Memory B cell (primary cell): ENCODE results near the gene TRIM68.
A peak's percentile ranks its signal among the peaks of the same experiment; 100 is the strongest.

Experiments used
- ATAC-seq: fragments of 150-1000 bp; cut with Tn5 transposase; 2 replicates; pipeline ENCODE4 v1.10.0; 2021; ENCODE audit warnings: low read depth, mild to moderate bottlenecking, moderate library complexity
- DNase-seq, 2 donors: peaks; one replicate each; pipeline ENCODE4 v3.0.0; 2022; ENCODE audit warnings: low spot score in 2 of 2
- H3K27ac Mint-ChIP-seq: one replicate; pipeline ENCODE4 v1.8.0; 2022; ENCODE audit warnings: mild to moderate bottlenecking, moderate library complexity, mixed read lengths
- H3K27me3 Mint-ChIP-seq: one replicate; pipeline ENCODE4 v1.8.0; 2022; ENCODE audit warnings: mixed read lengths
- H3K36me3 Mint-ChIP-seq: one replicate; pipeline ENCODE4 v1.8.0; 2022; ENCODE audit warnings: mild to moderate bottlenecking, mixed read lengths
- H3K4me1 Mint-ChIP-seq: one replicate; pipeline ENCODE4 v1.8.0; 2022; ENCODE audit warnings: mixed read lengths
- H3K4me3 Mint-ChIP-seq: one replicate; pipeline ENCODE4 v1.8.0; 2022; ENCODE audit warnings: mild to moderate bottlenecking, moderate library complexity, mixed read lengths
- H3K9me3 Mint-ChIP-seq: one replicate; pipeline ENCODE4 v1.8.0; 2022; ENCODE audit warnings: mixed read lengths

The TRIM68 gene

DNA sequence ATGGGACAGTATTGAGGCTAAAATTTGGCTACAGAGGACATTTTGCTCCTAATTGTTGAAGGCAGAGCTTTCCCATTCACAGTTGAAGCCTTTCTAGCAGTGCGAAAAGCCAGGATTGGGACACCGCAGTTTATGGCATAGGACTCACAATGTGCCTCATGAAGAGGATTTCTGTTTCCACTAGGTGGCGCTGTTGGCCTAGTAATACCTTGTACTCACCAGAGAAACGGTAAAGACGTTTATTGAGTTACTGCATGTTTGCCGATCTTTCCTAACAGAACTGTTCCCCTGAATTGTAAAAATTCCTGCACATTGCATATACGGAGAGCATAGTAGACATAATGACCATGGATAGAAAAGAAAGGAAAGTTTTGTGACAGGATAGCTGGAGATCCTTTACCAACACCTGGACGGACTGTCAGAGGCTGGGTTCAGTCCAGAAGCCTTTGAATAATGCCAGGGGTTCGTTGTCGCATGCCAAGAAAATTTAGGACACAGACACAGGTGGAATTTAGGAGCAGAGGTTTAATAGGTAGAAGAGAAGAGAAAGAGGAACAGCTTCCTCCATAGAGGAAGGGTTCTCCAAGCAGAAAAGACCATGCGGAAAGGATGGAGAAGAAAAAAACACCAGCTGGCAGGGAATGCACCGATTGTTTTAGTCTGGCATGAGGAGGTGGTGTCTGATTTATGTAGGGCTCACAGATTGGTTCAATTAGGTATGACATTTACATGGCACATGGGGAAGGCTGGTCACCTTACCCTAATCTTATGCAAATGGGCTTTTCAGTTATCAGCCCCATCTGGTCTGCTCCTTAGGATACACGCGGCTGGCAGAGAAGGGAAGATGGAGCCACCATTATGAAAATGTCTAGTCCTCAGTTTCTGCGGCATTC, 18.4 kb upstream of the TRIM68 start:
- Mint-ChIP-seq H3K4me3 (no peak overlapping the region), H3K4me1 (no peaks in the 10 kb centered on the region), H3K9me3 (peaks cover 7% of the 10 kb centered on the region), H3K27ac (no peak overlapping the region), H3K36me3 (peaks cover 8% of the 10 kb centered on the region), H3K27me3 (peaks cover 20% of the 10 kb centered on the region)
- peak; percentile 17 to 20 for DNase-seq
- ATAC-seq = no peak

DNA sequence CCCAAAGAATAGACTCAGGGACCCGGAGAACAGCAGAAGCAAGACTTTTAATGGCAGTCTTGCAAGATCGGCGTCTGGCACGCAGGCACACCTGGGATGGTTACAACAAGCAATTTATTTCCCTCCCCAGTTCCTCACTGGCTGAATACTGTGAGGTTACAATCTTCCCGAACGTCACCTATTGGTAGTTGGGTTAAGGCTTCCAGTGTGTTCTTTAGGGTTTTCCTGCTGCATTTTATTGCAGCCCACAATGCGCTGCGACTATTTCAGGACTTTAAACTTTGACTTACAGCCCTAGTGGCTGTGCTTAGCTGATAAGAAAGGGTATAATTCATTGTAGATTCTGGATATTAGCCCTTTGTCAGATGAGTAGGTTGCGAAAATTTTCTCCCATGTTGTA, 11.5 kb upstream of the TRIM68 start:
- no peak for DNase-seq
- Mint-ChIP-seq H3K9me3 (peaks cover 2% of the 10 kb centered on the region), H3K4me3 (no peak overlapping the region), H3K27ac (no peak overlapping the region), H3K4me1 (peaks cover 2% of the 10 kb centered on the region), H3K27me3 (peaks cover 5% of the 10 kb centered on the region), H3K36me3 (no peaks in the 10 kb centered on the region)
- no peak for ATAC-seq

DNA sequence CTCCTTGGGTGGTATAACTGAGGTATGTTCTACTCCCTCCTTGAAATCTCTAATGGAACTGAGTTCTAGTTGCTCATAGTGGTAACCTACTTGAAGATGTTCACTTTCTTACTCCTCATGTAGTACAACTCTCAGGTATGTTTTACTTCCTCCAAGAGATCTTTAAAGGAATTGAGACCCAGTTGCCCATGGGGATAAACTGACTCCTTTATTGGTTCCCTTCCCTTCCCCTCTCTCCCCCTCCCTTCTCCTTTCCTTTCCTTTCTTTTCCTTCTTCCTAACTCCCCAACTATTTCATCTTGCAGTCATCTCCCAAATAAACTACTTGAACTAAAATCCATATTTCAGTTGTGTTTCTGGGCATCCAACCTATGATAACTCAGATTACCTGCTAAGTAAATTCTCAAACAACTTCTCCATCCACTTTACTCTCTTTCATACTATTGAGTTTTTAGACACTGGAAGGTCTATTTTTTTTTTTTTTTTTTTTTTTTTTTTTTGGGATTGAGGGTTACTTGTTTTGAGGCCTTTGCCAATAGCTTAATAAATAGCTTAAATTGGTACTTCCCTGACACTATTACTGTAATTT, 7.9 kb upstream of the TRIM68 start:
- no peak for DNase-seq
- ATAC-seq = no peak
- H3K9me3 Mint-ChIP-seq = peaks cover 2% of the 10 kb centered on the region
- peaks cover 5% of the 10 kb centered on the region for H3K27me3 Mint-ChIP-seq
- peaks cover 2% of the 10 kb centered on the region for H3K4me1 Mint-ChIP-seq
- H3K4me3 Mint-ChIP-seq = no peak overlapping the region
- no peaks in the 10 kb centered on the region for H3K36me3 Mint-ChIP-seq
- H3K27ac Mint-ChIP-seq = no peak overlapping the region

DNA sequence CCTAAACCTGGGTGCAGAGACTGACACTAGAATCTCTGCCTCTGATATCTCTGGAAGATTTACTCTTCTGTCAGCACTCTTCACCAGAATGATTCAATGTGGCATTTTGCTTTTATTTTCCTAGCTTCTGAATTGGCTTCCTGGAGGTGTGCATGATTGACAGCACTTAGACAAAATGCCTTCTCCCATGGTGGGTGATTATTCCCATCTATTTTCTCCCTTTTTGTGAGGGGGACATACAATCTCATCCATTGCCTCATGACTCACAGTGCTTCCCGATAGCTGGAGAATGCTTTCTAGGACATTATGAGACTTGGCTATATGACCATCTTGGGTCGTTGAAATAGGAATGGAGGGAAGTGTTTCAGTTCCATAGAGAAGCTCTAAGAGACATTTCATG, 4.0 kb upstream of the TRIM68 start:
- no peak overlapping the region for H3K27ac Mint-ChIP-seq
- no peaks in the 10 kb centered on the region for H3K36me3 Mint-ChIP-seq
- H3K4me3 Mint-ChIP-seq = no peak overlapping the region
- peaks cover 20% of the 10 kb centered on the region for H3K4me1 Mint-ChIP-seq
- H3K9me3 Mint-ChIP-seq = peaks cover 2% of the 10 kb centered on the region
- peaks cover 2% of the 10 kb centered on the region for H3K27me3 Mint-ChIP-seq
- no peak for ATAC-seq
- no peak for DNase-seq

DNA sequence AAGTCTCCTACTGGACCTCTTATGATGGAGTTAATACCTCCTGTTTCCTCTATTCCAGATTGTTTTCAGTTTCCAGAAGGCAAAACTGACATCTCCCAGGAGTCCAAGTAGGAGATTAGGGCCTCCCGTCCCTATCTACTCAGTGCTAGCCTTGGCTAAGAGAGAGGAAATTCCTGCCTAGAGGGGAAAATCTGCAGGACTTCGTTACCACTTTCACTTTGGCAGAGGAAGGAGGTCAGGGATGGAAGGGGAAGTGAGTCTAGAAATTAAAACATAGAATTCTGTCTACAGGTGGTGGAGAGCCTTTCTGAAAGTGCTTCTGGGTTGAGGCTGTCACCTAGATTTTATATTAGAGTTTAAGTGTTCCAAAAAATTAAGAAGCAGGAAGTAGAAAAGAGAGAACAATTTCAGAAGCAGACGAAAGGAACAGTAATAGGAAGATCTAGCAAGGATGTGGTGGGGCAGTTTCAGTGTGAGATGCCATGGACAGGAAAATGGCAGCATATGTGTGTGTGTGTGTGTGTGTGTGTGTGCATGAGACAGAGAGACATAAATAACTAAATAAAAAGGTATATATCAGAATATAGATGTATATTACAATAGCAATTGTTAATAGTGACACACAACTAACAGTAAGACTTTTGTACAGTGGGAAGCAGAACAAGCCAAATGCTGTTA, 2.4 kb upstream of the TRIM68 start:
- H3K27ac Mint-ChIP-seq = peak overlapping the region; percentile 94
- ATAC-seq = no peak
- peaks cover 21% of the 10 kb centered on the region for H3K4me1 Mint-ChIP-seq
- no peaks in the 10 kb centered on the region for H3K27me3 Mint-ChIP-seq
- H3K4me3 Mint-ChIP-seq = peak overlapping the region; percentile 64
- no peak for DNase-seq
- H3K9me3 Mint-ChIP-seq = no peaks in the 10 kb centered on the region
- no peaks in the 10 kb centered on the region for H3K36me3 Mint-ChIP-seq

DNA sequence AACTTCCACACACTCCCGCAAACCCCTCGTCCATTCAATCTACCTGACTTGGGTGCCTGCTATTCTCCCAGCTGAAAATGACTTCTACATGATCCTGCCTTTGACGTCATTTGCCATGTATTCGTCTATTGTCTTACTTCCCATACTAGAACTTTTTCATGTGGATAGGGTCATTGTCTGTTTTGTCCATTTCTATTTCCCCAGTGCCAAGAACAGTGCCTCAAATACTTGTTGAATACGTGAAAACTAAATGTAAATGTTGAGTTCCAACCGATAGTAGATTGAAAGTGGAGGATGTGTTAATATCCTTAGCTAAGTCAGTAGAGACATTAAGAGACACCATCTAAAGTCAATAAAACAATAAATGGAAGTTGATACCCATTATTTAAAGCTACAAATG, 935 bp downstream of the TRIM68 start:
- peaks cover 21% of the 10 kb centered on the region for H3K4me1 Mint-ChIP-seq
- H3K27ac Mint-ChIP-seq = peak overlapping the region; percentile 94
- no peaks in the 10 kb centered on the region for H3K9me3 Mint-ChIP-seq
- DNase-seq (no peak), ATAC-seq (no peak)
- peaks cover 19% of the 10 kb centered on the region for H3K36me3 Mint-ChIP-seq
- H3K27me3 Mint-ChIP-seq = no peaks in the 10 kb centered on the region
- peak overlapping the region; percentile 97 for H3K4me3 Mint-ChIP-seq

DNA sequence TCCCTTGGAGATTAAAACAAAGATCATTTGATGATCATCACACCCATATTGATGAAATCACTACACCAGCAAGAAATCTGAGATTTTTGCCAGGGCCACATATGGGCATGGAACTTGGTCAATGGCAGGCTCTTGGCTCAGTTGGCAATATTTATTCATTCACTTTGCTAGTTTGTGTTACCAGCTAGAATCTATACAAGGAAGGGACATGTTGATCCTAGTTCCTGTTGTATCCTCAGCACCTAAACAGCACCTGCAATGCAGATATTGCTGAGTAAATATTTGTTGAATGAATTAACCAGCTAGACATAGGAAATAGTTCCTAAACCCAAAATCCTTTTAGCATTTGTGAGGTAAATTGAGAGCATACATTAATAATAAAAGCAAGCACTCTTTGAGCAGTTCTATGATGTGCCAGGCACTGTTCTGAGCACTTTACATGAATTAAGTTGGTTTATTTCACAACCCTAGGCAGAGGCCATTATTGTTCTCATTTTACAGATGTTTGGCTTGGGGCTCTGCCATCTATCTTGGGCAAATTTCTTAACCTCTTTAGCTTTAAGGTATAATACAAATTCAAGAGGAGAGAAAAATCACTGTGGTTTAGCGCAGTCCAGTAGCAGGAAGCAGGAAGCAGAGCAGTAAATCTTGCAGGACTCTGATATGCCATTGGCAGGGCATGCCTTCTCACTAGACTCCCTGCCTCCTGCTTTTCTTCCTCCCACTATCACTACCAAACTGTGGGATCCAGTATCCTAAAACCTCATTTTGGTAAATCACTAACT, 1.6 kb downstream of the TRIM68 start:
- H3K27ac Mint-ChIP-seq = no peak overlapping the region
- H3K4me1 Mint-ChIP-seq = peaks cover 21% of the 10 kb centered on the region
- no peak for ATAC-seq
- no peaks in the 10 kb centered on the region for H3K9me3 Mint-ChIP-seq
- no peaks in the 10 kb centered on the region for H3K27me3 Mint-ChIP-seq
- no peak for DNase-seq
- H3K36me3 Mint-ChIP-seq = peaks cover 23% of the 10 kb centered on the region
- H3K4me3 Mint-ChIP-seq = peak overlapping the region; percentile 97

DNA sequence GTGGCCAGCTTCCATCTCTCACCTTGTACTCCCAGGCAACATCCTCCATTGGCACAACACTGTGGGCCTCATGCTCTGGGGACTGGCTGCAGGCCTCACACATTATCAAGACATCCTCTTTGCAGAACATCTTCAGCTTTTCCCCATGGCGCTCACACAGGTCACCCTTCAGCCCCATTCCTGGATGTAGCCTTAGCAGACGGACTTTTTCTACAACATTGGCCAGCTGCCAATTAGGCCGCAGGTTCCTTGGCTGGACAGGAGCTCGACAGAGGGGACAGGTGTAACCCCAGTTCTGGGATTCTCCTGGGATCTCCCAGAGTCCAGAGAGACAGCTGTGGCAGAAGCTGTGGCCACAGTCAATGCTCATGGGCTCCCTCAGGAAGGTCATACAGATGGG, 3.0 kb downstream of the TRIM68 start:
- Mint-ChIP-seq H3K9me3 (no peaks in the 10 kb centered on the region), H3K4me3 (no peak overlapping the region), H3K36me3 (peaks cover 33% of the 10 kb centered on the region), H3K4me1 (peaks cover 14% of the 10 kb centered on the region), H3K27ac (no peak overlapping the region), H3K27me3 (no peaks in the 10 kb centered on the region)
- ATAC-seq (no peak), DNase-seq (no peak)

DNA sequence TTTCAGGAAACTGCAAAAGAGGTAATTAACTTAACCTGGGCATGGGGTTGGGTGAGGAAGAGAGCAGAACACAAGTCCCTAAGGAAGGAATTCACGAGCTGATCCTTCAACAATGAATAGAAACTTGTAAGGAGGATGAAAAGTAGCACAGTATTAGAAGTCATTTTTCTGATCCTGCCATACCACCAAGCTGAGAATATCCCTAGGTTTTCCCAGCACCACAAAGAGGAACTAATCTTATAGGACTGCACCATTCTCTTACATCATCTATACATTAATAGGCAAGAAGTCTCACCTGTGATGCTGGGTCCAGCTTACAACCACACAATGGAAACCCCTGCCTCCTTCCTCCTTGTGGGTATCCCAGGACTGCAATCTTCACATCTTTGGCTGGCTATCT, 14.3 kb downstream of the TRIM68 start, which contains the start of gene OR52I1:
OR52I1 (plus strand) TSS at position 301 of the 400 bp plus-strand sequence; CDS start at position 301, 0 bp downstream.
- no peak within 1 kb of the TSS for H3K27ac Mint-ChIP-seq
- no peaks in the 10 kb centered on the region for H3K4me1 Mint-ChIP-seq
- H3K27me3 Mint-ChIP-seq = no peaks in the 10 kb centered on the region
- no peak for DNase-seq
- peaks cover 16% of the 10 kb centered on the region for H3K36me3 Mint-ChIP-seq
- no peak within 1 kb of the TSS for H3K4me3 Mint-ChIP-seq
- ATAC-seq = no peak
- no peaks in the 10 kb centered on the region for H3K9me3 Mint-ChIP-seq

DNA sequence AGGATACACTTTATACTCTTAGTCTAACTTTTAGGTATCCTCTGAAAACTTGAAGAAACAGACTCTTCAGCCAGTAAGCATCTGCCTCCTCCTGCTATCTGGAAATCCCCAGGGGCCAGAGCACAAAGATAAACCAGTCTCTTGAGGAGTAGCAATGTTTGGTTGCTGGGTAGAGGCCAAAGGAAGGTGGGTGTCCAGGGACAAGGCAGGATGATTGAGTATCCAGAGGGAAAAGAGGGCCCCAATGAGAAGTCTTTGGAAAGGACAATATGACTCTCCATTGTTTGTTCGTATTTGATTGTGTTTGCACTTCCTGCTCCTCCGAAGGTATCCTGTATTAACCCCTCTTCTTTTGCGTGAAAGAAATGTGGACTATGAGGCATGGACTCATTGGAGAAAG, 19.0 kb downstream of the TRIM68 start:
- Mint-ChIP-seq H3K4me3 (no peak overlapping the region), H3K36me3 (no peaks in the 10 kb centered on the region), H3K27ac (no peak overlapping the region), H3K4me1 (no peaks in the 10 kb centered on the region), H3K9me3 (no peaks in the 10 kb centered on the region), H3K27me3 (peaks cover 9% of the 10 kb centered on the region)
- DNase-seq (no peak), ATAC-seq (no peak)

DNA sequence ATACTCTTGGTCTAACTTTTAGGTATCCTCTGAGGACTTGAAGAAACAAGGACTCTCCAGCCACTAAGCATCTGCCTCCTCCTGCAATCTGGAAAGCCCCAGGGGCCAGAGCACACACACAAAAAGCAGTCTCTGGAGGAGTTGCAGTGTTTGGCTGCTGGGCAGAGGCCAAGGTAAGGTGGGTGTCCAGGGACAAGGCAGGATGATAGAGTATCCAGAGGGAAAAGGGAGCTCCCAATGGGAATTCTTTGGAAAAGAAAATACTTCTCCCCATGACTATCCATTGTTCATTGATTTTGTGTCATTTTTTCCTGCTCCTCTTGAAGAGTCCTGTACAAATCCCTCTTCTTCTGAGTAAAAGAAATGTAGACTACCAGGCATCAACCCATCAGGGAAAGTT, 26.6 kb downstream of the TRIM68 start, which contains the start of gene OR52I2:
OR52I2 (plus strand) TSS at position 301 of the 400 bp plus-strand sequence.
- no peak for ATAC-seq
- no peaks in the 10 kb centered on the region for H3K9me3 Mint-ChIP-seq
- H3K27ac Mint-ChIP-seq = no peak within 1 kb of the TSS
- no peaks in the 10 kb centered on the region for H3K4me1 Mint-ChIP-seq
- no peak within 1 kb of the TSS for H3K4me3 Mint-ChIP-seq
- H3K27me3 Mint-ChIP-seq = peaks cover 13% of the 10 kb centered on the region
- no peaks in the 10 kb centered on the region for H3K36me3 Mint-ChIP-seq
- DNase-seq = no peak

DNA sequence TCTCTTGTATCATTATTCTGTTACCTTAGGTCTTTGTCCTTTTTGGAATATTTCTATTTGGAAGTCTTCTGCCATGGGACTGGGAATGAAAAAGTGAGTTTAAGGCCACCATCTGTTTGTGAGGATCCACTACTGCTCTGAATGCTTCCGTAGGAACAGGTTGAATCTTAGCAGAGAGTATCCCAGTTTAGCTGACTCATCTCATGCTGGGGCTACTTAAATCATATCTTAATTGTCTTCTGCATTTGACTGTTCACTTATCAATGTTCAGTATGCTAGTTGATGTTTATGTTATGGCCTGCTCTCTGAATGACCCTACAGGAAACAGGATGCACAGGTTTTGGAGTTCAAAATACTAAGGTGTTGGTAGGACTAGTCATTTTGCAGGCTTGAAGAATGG, 27.9 kb downstream of the TRIM68 start:
- Mint-ChIP-seq H3K27ac (no peak overlapping the region), H3K36me3 (no peaks in the 10 kb centered on the region), H3K9me3 (no peaks in the 10 kb centered on the region), H3K4me3 (no peak overlapping the region), H3K27me3 (peaks cover 15% of the 10 kb centered on the region), H3K4me1 (no peaks in the 10 kb centered on the region)
- no peak for ATAC-seq
- no peak for DNase-seq

DNA sequence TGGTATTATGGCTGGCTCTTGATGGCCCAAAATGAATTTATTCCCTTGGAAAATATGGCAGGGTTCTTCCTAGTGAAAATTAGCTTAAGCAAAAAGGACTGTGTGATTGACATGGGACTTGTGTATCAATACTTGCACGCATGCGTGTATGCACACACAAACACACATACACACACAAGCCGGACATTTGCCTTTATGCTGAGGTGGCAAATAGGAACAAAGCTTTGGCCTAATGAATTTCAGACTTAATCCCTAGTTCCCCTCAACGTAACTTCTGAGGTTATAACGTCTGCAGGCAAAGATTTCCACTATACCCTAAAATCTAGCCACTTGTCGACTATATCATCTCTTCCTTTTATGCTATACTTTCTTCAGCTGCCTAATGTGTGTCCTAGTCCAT, 29.4 kb downstream of the TRIM68 start:
- Mint-ChIP-seq H3K27ac (no peak overlapping the region), H3K36me3 (no peaks in the 10 kb centered on the region), H3K4me3 (no peak overlapping the region), H3K4me1 (no peaks in the 10 kb centered on the region), H3K9me3 (no peaks in the 10 kb centered on the region), H3K27me3 (peaks cover 20% of the 10 kb centered on the region)
- no peak for ATAC-seq
- DNase-seq = no peak

DNA sequence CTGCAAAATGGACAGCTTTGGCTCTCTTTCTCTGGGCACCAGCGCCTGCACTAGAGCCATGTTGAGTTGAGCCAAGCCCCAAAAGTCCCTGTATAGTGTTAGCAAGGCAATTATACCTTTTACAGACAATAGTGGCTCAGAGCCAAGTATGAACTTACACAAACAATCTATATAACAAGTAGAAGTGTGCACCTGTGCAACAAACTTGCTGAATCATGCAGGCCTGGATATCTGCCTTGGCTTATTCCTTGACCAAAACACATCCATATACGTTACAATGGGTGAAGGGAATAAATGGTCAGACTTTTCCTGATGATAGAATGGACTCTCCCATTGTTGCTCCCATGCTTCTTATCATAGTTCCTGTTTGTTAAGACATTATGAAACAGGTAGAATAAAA, 30.3 kb downstream of the TRIM68 start:
- DNase-seq (no peak), ATAC-seq (no peak)
- Mint-ChIP-seq H3K27ac (no peak overlapping the region), H3K9me3 (no peaks in the 10 kb centered on the region), H3K4me3 (no peak overlapping the region), H3K27me3 (peaks cover 18% of the 10 kb centered on the region), H3K36me3 (no peaks in the 10 kb centered on the region), H3K4me1 (no peaks in the 10 kb centered on the region)
